Body of pancreas (tissue), 4 donors: ENCODE data around the gene RPS6KB2. TPM values are rescaled to one million over a fixed set of nuclear protein-coding genes. Genes with fewer than 3 reads are reported as not detected.
"Not testable (repeated sequence)": the region's sequence is repeated elsewhere in the genome, so short reads cannot be mapped to it uniquely, and the experiment has no call there.

Experiments used
- ATAC-seq: fragments of 150-250 bp; one replicate; pipeline ENCODE4 v1.9.1; 2016
- DNase-seq, 4 donors: peaks; one replicate each; pipeline ENCODE4 v3.0.0-alpha.2; 2019
- H3K27ac ChIP-seq, 4 donors: fragments of 200-600 bp; sonication (generic); 1 replicate in 3 of 4; 2 replicates in 1 of 4; pipeline versions ENCODE4 v1.5.1 to v1.6.1; 2016 to 2019; ENCODE audit warnings: mild to moderate bottlenecking in 1 of 4, mixed read lengths in 1 of 4, moderate library complexity in 1 of 4
- H3K27me3 ChIP-seq, 2 donors: fragments of 200-600 bp; sonication (generic); one replicate each; pipeline ENCODE4 v1.6.0; 2016; ENCODE audit warnings: mild to moderate bottlenecking in 1 of 2
- H3K36me3 ChIP-seq, 2 donors: fragments of 200-600 bp; sonication (generic); replicated peaks in 1 of 2; 2 replicates each; pipeline ENCODE4 v1.5.1; 2016; ENCODE audit warnings: low read depth in 2 of 2; ENCODE audit not compliant: insufficient read depth in 1 of 2
- H3K4me1 ChIP-seq: fragments of 200-600 bp; sonication (generic); one replicate; pipeline ENCODE4 v1.6.0; 2016
- H3K4me3 ChIP-seq, 2 donors: fragments of 200-600 bp; sonication (generic); 1 replicate in 1 of 2; 2 replicates in 1 of 2; pipeline ENCODE4 v1.5.1; 2016 to 2019
- H3K9me3 ChIP-seq, 3 donors: fragments of 200-600 bp; sonication (generic); 1 replicate in 2 of 3; 2 replicates in 1 of 3; pipeline ENCODE4 v1.5.1; 2016
- POLR2A ChIP-seq, 3 donors: fragments of 450-650 bp; IDR thresholded peaks; one replicate each; pipeline ENCODE4 v1.6.1; 2016; ENCODE audit warnings: antibody characterized with exemption in 3 of 3, mild to moderate bottlenecking in 2 of 3
- WGBS, 2 donors: methylation state at CpG; one replicate each; pipeline ENCODE4 v1.1.5; 2017; 5-methylcytosine and 5-hydroxymethylcytosine counted together
- intact Hi-C: fragments of 100-400 bp; cut with DNase I; formaldehyde crosslinking; loops from one replicate; pipeline ENCODE4 v1.15.1; 2023
- total RNA-seq, 2 donors: library from RNA; depleted of rRNA; stranded (reverse); fragments of >200 nt; gene quantifications; one replicate each; pipeline ENCODE4 v1.1.0, GENCODE V29; 2016
- TF ChIP-seq, protein P1 (sequence below), 7 experiments: fragments of 450-650 bp in 4 of 7; fragments of 200-600 bp in 3 of 7; sonication (generic) in 3 of 7; IDR thresholded peaks; one replicate each; pipeline ENCODE4 v1.5.1; 2016 to 2019; ENCODE audit warnings: antibody characterized with exemption in 7 of 7

The RPS6KB2 gene
- total RNA-seq, 2 donors from 2014 or later: 34.9 to 36.1 TPM

GRCh38 chr11:67463680-67464410 is 35.6 kb downstream of the RPS6KB2 start:
- Histone ChIP-seq H3K9me3 (no peaks in the 10 kb centered on the region), H3K27ac (peak overlapping the region; percentile 68 to 93 (median 82)), H3K27me3 (no peaks in the 10 kb centered on the region), H3K36me3 (no peaks in the 10 kb centered on the region), H3K4me1 (peaks cover 50% of the 10 kb centered on the region), H3K4me3 (no peak overlapping the region)
- intact Hi-C loops: no loop called here
- no peak for ATAC-seq
- TF ChIP-seq, protein P1, sequence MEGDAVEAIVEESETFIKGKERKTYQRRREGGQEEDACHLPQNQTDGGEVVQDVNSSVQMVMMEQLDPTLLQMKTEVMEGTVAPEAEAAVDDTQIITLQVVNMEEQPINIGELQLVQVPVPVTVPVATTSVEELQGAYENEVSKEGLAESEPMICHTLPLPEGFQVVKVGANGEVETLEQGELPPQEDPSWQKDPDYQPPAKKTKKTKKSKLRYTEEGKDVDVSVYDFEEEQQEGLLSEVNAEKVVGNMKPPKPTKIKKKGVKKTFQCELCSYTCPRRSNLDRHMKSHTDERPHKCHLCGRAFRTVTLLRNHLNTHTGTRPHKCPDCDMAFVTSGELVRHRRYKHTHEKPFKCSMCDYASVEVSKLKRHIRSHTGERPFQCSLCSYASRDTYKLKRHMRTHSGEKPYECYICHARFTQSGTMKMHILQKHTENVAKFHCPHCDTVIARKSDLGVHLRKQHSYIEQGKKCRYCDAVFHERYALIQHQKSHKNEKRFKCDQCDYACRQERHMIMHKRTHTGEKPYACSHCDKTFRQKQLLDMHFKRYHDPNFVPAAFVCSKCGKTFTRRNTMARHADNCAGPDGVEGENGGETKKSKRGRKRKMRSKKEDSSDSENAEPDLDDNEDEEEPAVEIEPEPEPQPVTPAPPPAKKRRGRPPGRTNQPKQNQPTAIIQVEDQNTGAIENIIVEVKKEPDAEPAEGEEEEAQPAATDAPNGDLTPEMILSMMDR (IDR thresholded peaks at IDR 0.05): no peak
- no peak for TF ChIP-seq POLR2A (IDR thresholded peaks at IDR 0.05)
- 80 to 95% methylated on average over 6 to 20 of the region's 20 CpGs for WGBS, 2 donors
- DNase-seq: peak; percentile 37 to 82 (median 60)

DNA sequence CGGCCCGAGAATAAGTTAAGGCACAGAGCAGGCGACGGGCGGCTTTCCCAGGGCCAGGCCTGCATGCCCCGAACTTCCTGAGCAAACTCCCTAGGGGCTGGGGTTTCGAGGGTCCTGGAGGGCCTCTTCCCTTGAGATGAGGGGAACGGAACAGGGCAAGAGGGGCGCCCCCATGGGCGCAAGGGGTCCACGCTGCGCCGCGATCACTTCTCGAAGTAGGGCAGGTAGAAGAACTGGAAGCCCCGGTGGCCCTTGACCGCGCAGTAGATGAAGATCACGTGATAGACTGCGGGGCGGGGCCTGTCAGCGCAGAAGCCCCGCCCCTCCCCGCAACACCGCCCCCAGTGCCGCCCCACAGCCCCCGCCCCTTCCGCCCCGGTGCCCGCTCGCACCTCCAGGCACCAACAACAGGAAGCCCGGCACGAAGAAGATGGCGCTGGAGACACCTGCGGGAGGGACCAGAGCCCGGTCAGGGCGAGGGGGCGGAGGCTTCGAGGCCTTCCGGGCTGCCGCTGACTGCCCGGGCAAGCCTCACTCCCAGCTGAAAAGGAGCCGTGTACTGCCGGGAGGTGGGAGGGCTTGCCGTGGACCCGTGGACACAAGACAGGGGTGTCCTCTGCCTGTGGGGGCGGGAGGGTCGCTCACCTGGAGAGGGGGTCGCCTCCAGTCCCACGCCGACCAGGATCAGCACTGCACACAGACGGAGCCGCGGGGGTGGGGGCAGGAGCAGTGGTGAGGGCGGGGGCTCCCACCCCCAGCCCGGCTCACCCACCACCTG is 36.3 kb downstream of the RPS6KB2 start:
- WGBS, 2 donors: 0 to 13% methylated on average over 6 to 52 of the region's 56 CpGs
- H3K4me3 ChIP-seq: peak overlapping the region; percentile 1 to 21
- H3K27me3 ChIP-seq: no peaks in the 10 kb centered on the region
- peak; percentile 74 for ATAC-seq
- peak overlapping the region; percentile 68 to 93 (median 82) for H3K27ac ChIP-seq
- peaks cover 53% of the 10 kb centered on the region for H3K4me1 ChIP-seq
- no peaks in the 10 kb centered on the region for H3K36me3 ChIP-seq
- intact Hi-C loops: no loop called here
- TF ChIP-seq POLR2A (IDR thresholded peaks at IDR 0.05): peak; percentile 53 to 86 (median 83)
- TF ChIP-seq, protein P1 (IDR thresholded peaks at IDR 0.05): no peak
- DNase-seq: peak; percentile 93 to 95 (median 94)
- H3K9me3 ChIP-seq: no peaks in the 10 kb centered on the region

GRCh38 chr11:67465189-67465510 is 36.9 kb downstream of the RPS6KB2 start:
- no peaks in the 10 kb centered on the region for H3K9me3 ChIP-seq
- H3K4me1 ChIP-seq: peaks cover 57% of the 10 kb centered on the region
- ATAC-seq: no peak
- peak overlapping the region; percentile 68 to 93 (median 82) for H3K27ac ChIP-seq
- DNase-seq: no peak
- 0 to 24% methylated on average over 3 of the region's 3 CpGs for WGBS, 2 donors
- peak overlapping the region; percentile 1 to 21 for H3K4me3 ChIP-seq
- H3K27me3 ChIP-seq: no peaks in the 10 kb centered on the region
- H3K36me3 ChIP-seq: no peaks in the 10 kb centered on the region
- no peak for TF ChIP-seq POLR2A (IDR thresholded peaks at IDR 0.05)
- TF ChIP-seq, protein P1 (IDR thresholded peaks at IDR 0.05): no peak
- intact Hi-C loops: no loop called here

DNA sequence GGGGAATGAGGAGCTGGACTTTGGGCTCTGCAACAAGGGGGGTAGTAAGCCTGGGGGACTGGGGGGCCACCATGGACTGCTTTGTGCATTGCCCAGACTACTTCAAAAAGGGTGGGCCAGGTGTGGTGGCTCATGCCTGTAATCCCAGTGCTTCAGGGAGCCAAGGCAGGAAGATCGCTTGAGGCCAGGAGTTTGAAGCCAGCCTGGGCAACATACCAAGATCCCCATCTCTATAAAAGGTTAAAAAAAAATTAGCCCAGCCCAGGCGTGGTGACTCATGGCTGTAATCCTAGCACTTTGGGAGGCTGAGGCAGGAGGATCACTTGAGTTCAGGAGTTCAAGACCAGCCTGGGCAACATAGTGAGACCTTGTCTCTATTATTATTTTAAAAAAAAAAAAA is 37.2 kb downstream of the RPS6KB2 start:
- H3K9me3 ChIP-seq, H3K27me3 ChIP-seq, H3K4me3 ChIP-seq, intact Hi-C loops, ATAC-seq, H3K36me3 ChIP-seq: not testable (repeated sequence)
- WGBS, 2 donors: 43 to 60% methylated on average over 2 of the region's 2 CpGs
- peak overlapping the region; percentile 68 to 93 (median 82) for H3K27ac ChIP-seq
- DNase-seq: peak in 1 of 4 donors; percentile 11
- peaks cover 57% of the 10 kb centered on the region for H3K4me1 ChIP-seq

GRCh38 chr11:67466367-67466766 is 38.1 kb downstream of the RPS6KB2 start:
- no peak overlapping the region for H3K4me3 ChIP-seq
- DNase-seq (peak; percentile 16 to 51 (median 40)), ATAC-seq (no peak)
- WGBS, 2 donors: 58 to 70% methylated on average over 2 to 5 of the region's 5 CpGs
- H3K27ac ChIP-seq: peak overlapping the region in 2 of 4 donors; percentile 87 to 93
- TF ChIP-seq POLR2A (IDR thresholded peaks at IDR 0.05): no peak
- TF ChIP-seq, protein P1 (IDR thresholded peaks at IDR 0.05): no peak
- intact Hi-C loops: no loop called here
- H3K27me3 ChIP-seq: no peaks in the 10 kb centered on the region
- no peaks in the 10 kb centered on the region for H3K36me3 ChIP-seq
- H3K9me3 ChIP-seq: no peaks in the 10 kb centered on the region
- peaks cover 57% of the 10 kb centered on the region for H3K4me1 ChIP-seq
